ENCODE results near the gene SRRM4. TPM values are rescaled to one million over a fixed set of nuclear protein-coding genes. Genes with fewer than 3 reads are reported as not detected.

Gene SRRM4
- total RNA-seq, 1 experiment from 2014 or later, result 1.4 TPM

DNA sequence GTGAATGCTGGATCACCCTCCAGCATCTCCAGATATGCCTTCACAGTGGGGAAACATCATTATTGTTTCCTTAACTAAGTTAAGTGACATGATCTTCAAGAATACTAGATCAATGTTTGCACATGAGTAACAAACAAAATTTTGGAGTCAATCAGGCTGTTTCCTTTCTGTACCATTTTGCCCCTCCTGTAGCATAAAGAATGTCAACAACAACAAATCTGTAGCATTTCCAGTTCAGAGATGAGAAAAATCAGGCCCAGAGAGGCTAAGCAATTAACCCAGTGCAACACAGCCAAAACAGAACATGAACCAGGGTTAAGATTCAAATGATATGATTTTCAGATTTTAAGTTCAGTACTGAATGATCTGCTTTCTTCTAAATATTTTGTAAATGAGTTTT, 31.7 kb downstream of the SRRM4 start:
- H3K4me1 ChIP-seq (ENCODE audit: insufficient read depth, low read length), result peaks cover 8% of the 10 kb centered on the region; the same call in 1 of the 2 replicates
- H3K18ac ChIP-seq (ENCODE audit: insufficient read length, low read depth, low read length), result no peak overlapping the region
- H2AK5ac ChIP-seq (ENCODE audit: insufficient read length, low read length), result no peak overlapping the region
- H3K27me3 ChIP-seq (ENCODE audit: insufficient read depth, low read length), result no peaks in the 10 kb centered on the region
- no peak overlapping the region for H2BK120ac ChIP-seq (ENCODE audit: low read depth, low read length, poor library complexity, severe bottlenecking)
- no peak overlapping the region for H2BK5ac ChIP-seq (ENCODE audit: insufficient read length, low read length)
- no peaks in the 10 kb centered on the region for H3K23me2 ChIP-seq (ENCODE audit: insufficient read length, low read depth, low read length, poor library complexity, severe bottlenecking)
- no peak overlapping the region for H3K14ac ChIP-seq (ENCODE audit: insufficient read depth, low read length)
- H4K5ac ChIP-seq (ENCODE audit: insufficient read length, low read depth, low read length), result no peak overlapping the region
- H3K9ac ChIP-seq (ENCODE audit: extremely low read depth, insufficient read length, low read length), result no peak overlapping the region
- H3K36me3 Mint-ChIP-seq (ENCODE audit: insufficient read depth in 1 of 3, low read depth in 3 of 3), result no peaks in the 10 kb centered on the region
- H2AFZ ChIP-seq (ENCODE audit: low read length), result no peak overlapping the region
- H3K4me3 Mint-ChIP-seq, result no peak overlapping the region
- H4K8ac ChIP-seq (replicated peaks; ENCODE audit: insufficient read length, low read depth, low read length), result no peak overlapping the region
- TF ChIP-seq, protein P1, sequence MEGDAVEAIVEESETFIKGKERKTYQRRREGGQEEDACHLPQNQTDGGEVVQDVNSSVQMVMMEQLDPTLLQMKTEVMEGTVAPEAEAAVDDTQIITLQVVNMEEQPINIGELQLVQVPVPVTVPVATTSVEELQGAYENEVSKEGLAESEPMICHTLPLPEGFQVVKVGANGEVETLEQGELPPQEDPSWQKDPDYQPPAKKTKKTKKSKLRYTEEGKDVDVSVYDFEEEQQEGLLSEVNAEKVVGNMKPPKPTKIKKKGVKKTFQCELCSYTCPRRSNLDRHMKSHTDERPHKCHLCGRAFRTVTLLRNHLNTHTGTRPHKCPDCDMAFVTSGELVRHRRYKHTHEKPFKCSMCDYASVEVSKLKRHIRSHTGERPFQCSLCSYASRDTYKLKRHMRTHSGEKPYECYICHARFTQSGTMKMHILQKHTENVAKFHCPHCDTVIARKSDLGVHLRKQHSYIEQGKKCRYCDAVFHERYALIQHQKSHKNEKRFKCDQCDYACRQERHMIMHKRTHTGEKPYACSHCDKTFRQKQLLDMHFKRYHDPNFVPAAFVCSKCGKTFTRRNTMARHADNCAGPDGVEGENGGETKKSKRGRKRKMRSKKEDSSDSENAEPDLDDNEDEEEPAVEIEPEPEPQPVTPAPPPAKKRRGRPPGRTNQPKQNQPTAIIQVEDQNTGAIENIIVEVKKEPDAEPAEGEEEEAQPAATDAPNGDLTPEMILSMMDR (conservative IDR thresholded peaks at IDR 0.05), result no peak
- no peak overlapping the region for H2BK15ac ChIP-seq (ENCODE audit: low read depth, low read length)
- no peak overlapping the region for H2BK12ac ChIP-seq (ENCODE audit: insufficient read length, low read depth, low read length)
- no peak overlapping the region for H4K91ac ChIP-seq (ENCODE audit: insufficient read length, low read depth, low read length)
- H3T11ph ChIP-seq (ENCODE audit: low read length), result no peak overlapping the region
- no peaks in the 10 kb centered on the region; a peak in 1 of 5 replicates for H3K9me3 Mint-ChIP-seq
- no peak overlapping the region for H3K56ac ChIP-seq (ENCODE audit: insufficient read length, low read depth, low read length)
- H3K4me1 Mint-ChIP-seq, result peaks cover 31 to 61% of the 10 kb centered on the region in 2 experiments
- no peaks in the 10 kb centered on the region for H4K20me1 ChIP-seq (ENCODE audit: control insufficient read depth, insufficient read depth, insufficient read length)
- H2BK20ac ChIP-seq (ENCODE audit: low read depth, low read length, poor library complexity, severe bottlenecking), result no peak overlapping the region
- no peak overlapping the region for H3K27ac Mint-ChIP-seq
- no peaks in the 10 kb centered on the region for H3K79me1 ChIP-seq (ENCODE audit: insufficient read depth, low read depth, low read length, poor library complexity, severe bottlenecking)
- H3K4me2 ChIP-seq (ENCODE audit: insufficient read depth, insufficient read length, low read length), result no peak overlapping the region
- no peak overlapping the region for H3K27ac ChIP-seq (ENCODE audit: insufficient read length, low read depth, low read length)
- no peaks in the 10 kb centered on the region for H3K9me3 ChIP-seq (ENCODE audit: control insufficient read depth, low read depth, low read length)
- H3K79me2 ChIP-seq (ENCODE audit: insufficient read depth, low read length), result no peaks in the 10 kb centered on the region
- H3K27me3 Mint-ChIP-seq (ENCODE audit: low read depth), result peaks cover 4% of the 10 kb centered on the region; the same call in 1 of the 2 replicates
- no peak overlapping the region for H3K23ac ChIP-seq (ENCODE audit: insufficient read length, low read depth, low read length)
- H3K4ac ChIP-seq (ENCODE audit: low read depth, low read length), result no peak overlapping the region
- DNase-seq, result no peak

Data from H9 (cell line).